ENCODE measurements around the gene CDH13. TPM values are rescaled to one million over a fixed set of nuclear protein-coding genes. Genes with fewer than 3 reads are reported as not detected.
A peak's percentile ranks its signal among the peaks of the same experiment; 100 is the strongest.

Gene CDH13
- total RNA-seq, 1 donor from 2014 or later = 46.4 TPM

- Mint-ChIP-seq H3K4me1 (ENCODE audit: unreplicated experiment) (peaks cover 5% of the 10 kb centered on the region), H3K4me3 (no peak overlapping the region), H3K36me3 (no peaks in the 10 kb centered on the region), H3K27ac (no peak overlapping the region), H3K9me3 (peaks cover 4% of the 10 kb centered on the region), H3K27me3 (peaks cover 9% of the 10 kb centered on the region)
- no peak for TF ChIP-seq CTCF (conservative IDR thresholded peaks at IDR 0.05)
- no peak for DNase-seq (ENCODE audit: extremely low spot score, unreplicated experiment)
Observed at GRCh38 chr16:82735186-82735585, 108.4 kb downstream of the CDH13 start.

GRCh38 chr16:82735673-82736091, 108.9 kb downstream of the CDH13 start:
- no peak for DNase-seq (ENCODE audit: extremely low spot score, unreplicated experiment)
- H3K9me3 Mint-ChIP-seq = no peaks in the 10 kb centered on the region
- peaks cover 9% of the 10 kb centered on the region for H3K27me3 Mint-ChIP-seq
- peaks cover 5% of the 10 kb centered on the region for H3K4me1 Mint-ChIP-seq (ENCODE audit: unreplicated experiment)
- no peak for TF ChIP-seq CTCF (conservative IDR thresholded peaks at IDR 0.05)
- H3K27ac Mint-ChIP-seq = no peak overlapping the region
- no peaks in the 10 kb centered on the region for H3K36me3 Mint-ChIP-seq
- H3K4me3 Mint-ChIP-seq = no peak overlapping the region

GRCh38 chr16:82736224-82736623, 109.5 kb downstream of the CDH13 start:
- Mint-ChIP-seq H3K9me3 (no peaks in the 10 kb centered on the region), H3K4me3 (no peak overlapping the region), H3K36me3 (no peaks in the 10 kb centered on the region), H3K27me3 (peaks cover 9% of the 10 kb centered on the region), H3K27ac (no peak overlapping the region), H3K4me1 (ENCODE audit: unreplicated experiment) (peaks cover 5% of the 10 kb centered on the region)
- DNase-seq (ENCODE audit: extremely low spot score, unreplicated experiment) = no peak
- TF ChIP-seq CTCF (conservative IDR thresholded peaks at IDR 0.05) = no peak

GRCh38 chr16:82738699-82739098, 111.9 kb downstream of the CDH13 start:
- no peaks in the 10 kb centered on the region for H3K9me3 Mint-ChIP-seq
- H3K4me1 Mint-ChIP-seq (ENCODE audit: unreplicated experiment) = peaks cover 5% of the 10 kb centered on the region
- H3K27ac Mint-ChIP-seq = no peak overlapping the region
- peaks cover 8% of the 10 kb centered on the region for H3K27me3 Mint-ChIP-seq
- DNase-seq (ENCODE audit: extremely low spot score, unreplicated experiment) = no peak
- TF ChIP-seq CTCF (conservative IDR thresholded peaks at IDR 0.05) = peak; percentile 54
- H3K4me3 Mint-ChIP-seq = no peak overlapping the region
- H3K36me3 Mint-ChIP-seq = no peaks in the 10 kb centered on the region

GRCh38 chr16:82741073-82741615, 114.4 kb downstream of the CDH13 start:
- no peak overlapping the region for H3K4me3 Mint-ChIP-seq
- DNase-seq (ENCODE audit: extremely low spot score, unreplicated experiment) = no peak
- no peaks in the 10 kb centered on the region for H3K36me3 Mint-ChIP-seq
- no peak overlapping the region for H3K27ac Mint-ChIP-seq
- TF ChIP-seq CTCF (conservative IDR thresholded peaks at IDR 0.05) = no peak
- H3K9me3 Mint-ChIP-seq = no peaks in the 10 kb centered on the region
- no peaks in the 10 kb centered on the region for H3K4me1 Mint-ChIP-seq (ENCODE audit: unreplicated experiment)
- peaks cover 5% of the 10 kb centered on the region for H3K27me3 Mint-ChIP-seq

- TF ChIP-seq CTCF (conservative IDR thresholded peaks at IDR 0.05) = no peak
- Mint-ChIP-seq H3K9me3 (no peaks in the 10 kb centered on the region), H3K4me1 (ENCODE audit: unreplicated experiment) (no peaks in the 10 kb centered on the region), H3K36me3 (no peaks in the 10 kb centered on the region), H3K27me3 (peaks cover 3% of the 10 kb centered on the region), H3K4me3 (no peak overlapping the region), H3K27ac (no peak overlapping the region)
- DNase-seq (ENCODE audit: extremely low spot score, unreplicated experiment) = no peak
Observed at GRCh38 chr16:82744958-82745357, 118.2 kb downstream of the CDH13 start.
